Lower leg skin (tissue), 3 donors: ENCODE measurements around the gene GNAL.

Experiments
- POLR2A ChIP-seq, 2 donors: fragments of 450-650 bp; IDR thresholded peaks; one replicate each; pipeline ENCODE4 v1.6.1; 2016 to 2017; ENCODE audit warnings: antibody characterized with exemption in 2 of 2, mild to moderate bottlenecking in 1 of 2, moderate library complexity in 1 of 2
- TF ChIP-seq, protein P1 (sequence below), 3 donors: fragments of 450-650 bp; IDR thresholded peaks; one replicate each; pipeline ENCODE4 v1.5.1; 2016; ENCODE audit warnings: antibody characterized with exemption in 3 of 3, mild to moderate bottlenecking in 3 of 3, moderate library complexity in 2 of 3

DNA sequence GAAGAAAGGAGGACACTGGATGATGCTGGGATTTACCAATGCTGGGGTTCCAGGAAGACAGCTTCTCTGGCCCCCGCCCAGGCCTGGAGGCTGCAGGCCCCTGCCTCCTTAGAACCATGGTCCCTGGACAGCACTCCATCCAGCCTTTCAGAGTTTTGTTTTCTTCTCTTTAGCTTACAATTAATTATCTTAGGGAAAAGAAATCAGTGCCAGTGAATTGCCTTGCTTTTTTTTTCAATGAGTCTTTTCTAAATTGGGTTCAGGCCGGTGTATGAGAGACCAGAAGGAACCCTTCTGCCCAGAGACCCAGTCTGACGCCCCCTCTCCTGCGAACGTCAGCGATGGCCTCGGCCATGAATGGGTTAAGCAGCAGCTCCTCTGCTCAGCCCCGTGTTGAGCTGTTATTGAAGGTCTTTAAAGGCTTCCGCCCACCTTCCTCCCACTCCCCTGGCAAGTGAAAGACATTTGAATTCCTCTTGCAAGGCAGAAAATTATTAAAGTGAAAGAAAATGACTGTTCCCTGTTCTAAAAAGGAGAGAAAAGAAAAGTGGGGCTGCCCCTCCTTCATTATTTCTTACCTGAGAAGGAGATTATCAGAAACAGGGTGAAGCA lies 96.5 kb downstream of the GNAL start:
- TF ChIP-seq POLR2A (IDR thresholded peaks at IDR 0.05) = no peak
- TF ChIP-seq, protein P1, sequence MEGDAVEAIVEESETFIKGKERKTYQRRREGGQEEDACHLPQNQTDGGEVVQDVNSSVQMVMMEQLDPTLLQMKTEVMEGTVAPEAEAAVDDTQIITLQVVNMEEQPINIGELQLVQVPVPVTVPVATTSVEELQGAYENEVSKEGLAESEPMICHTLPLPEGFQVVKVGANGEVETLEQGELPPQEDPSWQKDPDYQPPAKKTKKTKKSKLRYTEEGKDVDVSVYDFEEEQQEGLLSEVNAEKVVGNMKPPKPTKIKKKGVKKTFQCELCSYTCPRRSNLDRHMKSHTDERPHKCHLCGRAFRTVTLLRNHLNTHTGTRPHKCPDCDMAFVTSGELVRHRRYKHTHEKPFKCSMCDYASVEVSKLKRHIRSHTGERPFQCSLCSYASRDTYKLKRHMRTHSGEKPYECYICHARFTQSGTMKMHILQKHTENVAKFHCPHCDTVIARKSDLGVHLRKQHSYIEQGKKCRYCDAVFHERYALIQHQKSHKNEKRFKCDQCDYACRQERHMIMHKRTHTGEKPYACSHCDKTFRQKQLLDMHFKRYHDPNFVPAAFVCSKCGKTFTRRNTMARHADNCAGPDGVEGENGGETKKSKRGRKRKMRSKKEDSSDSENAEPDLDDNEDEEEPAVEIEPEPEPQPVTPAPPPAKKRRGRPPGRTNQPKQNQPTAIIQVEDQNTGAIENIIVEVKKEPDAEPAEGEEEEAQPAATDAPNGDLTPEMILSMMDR (IDR thresholded peaks at IDR 0.05) = no peak
